Astrocyte (in vitro differentiated cells and primary cell): Measurements from ENCODE around the gene PALM3. TPM values are rescaled to one million over a fixed set of nuclear protein-coding genes. Genes with fewer than 3 reads are reported as not detected.

ENCODE experiments used
- DNase-seq: peaks from one replicate; pipeline ENCODE4 v3.0.0-alpha.2; 2010; ENCODE audit warnings: low read depth
- FAIRE-seq: peaks from 2 replicates; lab custom pipeline; 2011; peaks lifted over from hg19 to GRCh38; lab: Jason Lieb, UNC
- H2AFZ ChIP-seq: 2 replicates; pipeline ENCODE4 v1.6.0; 2012; ENCODE audit warnings: low read depth, low read length, inconsistent platforms
- H3K27ac ChIP-seq: 2 replicates; pipeline ENCODE4 v1.5.1; 2011; ENCODE audit warnings: low read depth, low read length, inconsistent platforms
- H3K27me3 ChIP-seq: 2 replicates; pipeline ENCODE4 v1.6.0; 2011; ENCODE audit warnings: low read length, inconsistent platforms; ENCODE audit not compliant: insufficient read depth
- H3K36me3 ChIP-seq: 2 replicates; pipeline ENCODE4 v1.5.1; 2011; ENCODE audit warnings: low read length, inconsistent platforms; ENCODE audit not compliant: insufficient read depth
- H3K4me1 ChIP-seq: 2 replicates; pipeline ENCODE4 v1.5.1; 2011; ENCODE audit warnings: low read length, inconsistent platforms; ENCODE audit not compliant: insufficient read depth
- H3K4me2 ChIP-seq: 2 replicates; pipeline ENCODE4 v1.6.0; 2012; ENCODE audit warnings: low read length, inconsistent platforms
- H3K4me3 ChIP-seq: 2 replicates; pipeline ENCODE4 v1.5.1; 2011; ENCODE audit warnings: low read depth, mild to moderate bottlenecking, low read length, inconsistent platforms; ENCODE audit not compliant: insufficient read depth
- H3K79me2 ChIP-seq: 2 replicates; pipeline ENCODE4 v1.6.0; 2012; ENCODE audit warnings: mild to moderate bottlenecking, low read length, inconsistent platforms; ENCODE audit not compliant: insufficient read depth
- H3K9ac ChIP-seq: 2 replicates; pipeline ENCODE4 v1.6.0; 2012; ENCODE audit warnings: mild to moderate bottlenecking, low read length, inconsistent platforms
- H3K9me3 ChIP-seq: 2 replicates; pipeline ENCODE4 v1.5.1; 2012; ENCODE audit warnings: low read depth, mild to moderate bottlenecking, low read length, inconsistent platforms; ENCODE audit not compliant: insufficient read depth
- H4K20me1 ChIP-seq: 2 replicates; pipeline ENCODE4 v1.6.0; 2012; ENCODE audit warnings: low read length, inconsistent platforms; ENCODE audit not compliant: insufficient read depth
- H3K27ac Mint-ChIP-seq: one replicate; pipeline ENCODE4 v1.8.0; 2021; ENCODE audit warnings: mild to moderate bottlenecking, mixed read lengths; ENCODE audit not compliant: unreplicated experiment
- H3K27me3 Mint-ChIP-seq: one replicate; pipeline ENCODE4 v1.8.0; 2021; ENCODE audit warnings: low read depth, mixed read lengths; ENCODE audit not compliant: unreplicated experiment
- H3K36me3 Mint-ChIP-seq: one replicate; pipeline ENCODE4 v1.8.0; 2021; ENCODE audit warnings: low read depth, mixed read lengths; ENCODE audit not compliant: unreplicated experiment
- H3K4me1 Mint-ChIP-seq: one replicate; pipeline ENCODE4 v1.8.0; 2021; ENCODE audit warnings: low read depth, mixed read lengths; ENCODE audit not compliant: unreplicated experiment
- H3K4me3 Mint-ChIP-seq: one replicate; pipeline ENCODE4 v1.8.0; 2021; ENCODE audit warnings: mild to moderate bottlenecking, moderate library complexity, mixed read lengths; ENCODE audit not compliant: unreplicated experiment
- H3K9me3 Mint-ChIP-seq: one replicate; pipeline ENCODE4 v1.8.0; 2021; ENCODE audit warnings: mild to moderate bottlenecking, mixed read lengths; ENCODE audit not compliant: unreplicated experiment
- CTCF ChIP-seq: IDR thresholded peaks from 2 replicates; pipeline ENCODE4 v1.5.1; 2011; ENCODE audit warnings: low read depth, mild to moderate bottlenecking, inconsistent platforms, low read length, moderate library complexity; ENCODE audit not compliant: insufficient read depth
- EZH2 ChIP-seq: IDR thresholded peaks from 2 replicates; pipeline ENCODE4 v1.6.1; 2012; ENCODE audit warnings: mild to moderate bottlenecking, low read length, inconsistent platforms; ENCODE audit not compliant: insufficient read depth
- total RNA-seq: library from RNA; stranded (reverse); gene quantifications from 2 replicates; pipeline ENCODE4 v1.2.1, GENCODE V29; 2021

Gene PALM3
- total RNA-seq, 1 donor from 2014 or later, result 1.6 TPM

GRCh38 chr19:14019100-14019499 lies 42.8 kb downstream of the PALM3 start:
- Mint-ChIP-seq H3K27ac (no peak overlapping the region), H3K4me3 (no peak overlapping the region), H3K27me3 (no peaks in the 10 kb centered on the region), H3K9me3 (no peaks in the 10 kb centered on the region), H3K4me1 (peaks cover 4% of the 10 kb centered on the region), H3K36me3 (no peaks in the 10 kb centered on the region)
- Histone ChIP-seq H3K27me3 (no peaks in the 10 kb centered on the region), H3K9ac (no peak overlapping the region), H3K4me1 (peaks cover 5% of the 10 kb centered on the region), H3K4me3 (no peak overlapping the region), H4K20me1 (no peaks in the 10 kb centered on the region), H3K27ac (no peak overlapping the region), H3K36me3 (no peaks in the 10 kb centered on the region), H3K4me2 (no peak overlapping the region), H3K9me3 (no peaks in the 10 kb centered on the region), H3K79me2 (no peaks in the 10 kb centered on the region), H2AFZ (no peak overlapping the region)
- FAIRE-seq (no peak), DNase-seq (no peak)
- TF ChIP-seq EZH2, result no peak
- TF ChIP-seq CTCF, result no peak

GRCh38 chr19:14015524-14016035 lies 46.3 kb downstream of the PALM3 start:
- Histone ChIP-seq H2AFZ (no peak overlapping the region), H3K27me3 (no peaks in the 10 kb centered on the region), H3K36me3 (no peaks in the 10 kb centered on the region), H3K9ac (no peak overlapping the region), H3K4me3 (no peak overlapping the region), H4K20me1 (no peaks in the 10 kb centered on the region), H3K4me2 (no peak overlapping the region), H3K79me2 (no peaks in the 10 kb centered on the region), H3K27ac (no peak overlapping the region), H3K4me1 (no peaks in the 10 kb centered on the region), H3K9me3 (no peaks in the 10 kb centered on the region)
- Mint-ChIP-seq H3K36me3 (no peaks in the 10 kb centered on the region), H3K4me1 (no peaks in the 10 kb centered on the region), H3K9me3 (peaks cover 3% of the 10 kb centered on the region), H3K4me3 (no peak overlapping the region), H3K27ac (no peak overlapping the region), H3K27me3 (peaks cover 2% of the 10 kb centered on the region)
- TF ChIP-seq EZH2 (no peak), CTCF (no peak)
- FAIRE-seq (no peak), DNase-seq (no peak)

GRCh38 chr19:14012378-14012915 lies 49.4 kb downstream of the PALM3 start:
- H3K4me2 ChIP-seq, result no peak overlapping the region
- H4K20me1 ChIP-seq, result no peaks in the 10 kb centered on the region
- no peaks in the 10 kb centered on the region for H3K27me3 ChIP-seq
- H2AFZ ChIP-seq, result no peak overlapping the region
- Mint-ChIP-seq H3K27me3 (peaks cover 2% of the 10 kb centered on the region), H3K36me3 (no peaks in the 10 kb centered on the region), H3K4me1 (no peaks in the 10 kb centered on the region), H3K9me3 (peaks cover 3% of the 10 kb centered on the region), H3K27ac (no peak overlapping the region), H3K4me3 (no peak overlapping the region)
- TF ChIP-seq CTCF (no peak), EZH2 (no peak)
- H3K4me1 ChIP-seq, result no peaks in the 10 kb centered on the region
- no peak for FAIRE-seq
- H3K36me3 ChIP-seq, result no peaks in the 10 kb centered on the region
- no peak overlapping the region for H3K4me3 ChIP-seq
- DNase-seq, result no peak
- no peaks in the 10 kb centered on the region for H3K9me3 ChIP-seq
- no peak overlapping the region for H3K27ac ChIP-seq
- H3K79me2 ChIP-seq, result no peaks in the 10 kb centered on the region
- no peak overlapping the region for H3K9ac ChIP-seq
